B cell (primary cell): Measurements from ENCODE around the gene PCBP1.

Experiments
- EZH2 ChIP-seq: IDR thresholded peaks from 2 replicates; pipeline ENCODE4 v1.6.1; 2012; ENCODE audit warnings: borderline replicate concordance, low read depth, mild to moderate bottlenecking, moderate library complexity, low read length; ENCODE audit not compliant: insufficient read depth, poor library complexity, severe bottlenecking
- TF ChIP-seq, protein P1 (sequence below): fragments of 200-600 bp; IDR thresholded peaks from one replicate; pipeline ENCODE4 v1.8.0; 2022; ENCODE audit warnings: antibody characterized with exemption, mild to moderate bottlenecking

DNA sequence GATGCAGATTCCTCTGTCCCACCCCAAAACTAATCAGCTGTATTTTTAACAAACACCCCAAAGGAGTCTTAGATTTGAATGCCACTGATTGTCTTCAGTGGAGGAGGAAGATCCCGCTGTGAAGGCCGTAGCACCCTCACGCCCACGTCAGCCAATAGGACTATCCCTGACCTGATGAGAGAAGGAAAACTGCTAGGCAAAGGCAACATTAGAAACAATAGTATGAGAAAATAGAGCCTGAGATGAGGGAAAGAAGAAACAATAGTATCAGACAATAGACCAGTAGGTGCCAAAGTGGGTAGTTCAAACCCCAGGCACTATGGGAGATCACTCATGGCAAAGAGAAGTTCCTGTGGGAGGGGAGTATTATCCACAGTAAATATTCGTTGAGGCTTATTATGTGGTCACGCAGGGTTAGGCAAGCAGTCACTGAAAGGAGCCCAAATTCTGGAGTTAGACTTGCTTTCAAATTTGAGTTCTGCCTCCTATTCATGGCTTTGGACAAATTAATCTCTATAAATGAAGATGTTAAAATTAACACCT is 2.8 kb downstream of the PCBP1 start:
- TF ChIP-seq, protein P1, sequence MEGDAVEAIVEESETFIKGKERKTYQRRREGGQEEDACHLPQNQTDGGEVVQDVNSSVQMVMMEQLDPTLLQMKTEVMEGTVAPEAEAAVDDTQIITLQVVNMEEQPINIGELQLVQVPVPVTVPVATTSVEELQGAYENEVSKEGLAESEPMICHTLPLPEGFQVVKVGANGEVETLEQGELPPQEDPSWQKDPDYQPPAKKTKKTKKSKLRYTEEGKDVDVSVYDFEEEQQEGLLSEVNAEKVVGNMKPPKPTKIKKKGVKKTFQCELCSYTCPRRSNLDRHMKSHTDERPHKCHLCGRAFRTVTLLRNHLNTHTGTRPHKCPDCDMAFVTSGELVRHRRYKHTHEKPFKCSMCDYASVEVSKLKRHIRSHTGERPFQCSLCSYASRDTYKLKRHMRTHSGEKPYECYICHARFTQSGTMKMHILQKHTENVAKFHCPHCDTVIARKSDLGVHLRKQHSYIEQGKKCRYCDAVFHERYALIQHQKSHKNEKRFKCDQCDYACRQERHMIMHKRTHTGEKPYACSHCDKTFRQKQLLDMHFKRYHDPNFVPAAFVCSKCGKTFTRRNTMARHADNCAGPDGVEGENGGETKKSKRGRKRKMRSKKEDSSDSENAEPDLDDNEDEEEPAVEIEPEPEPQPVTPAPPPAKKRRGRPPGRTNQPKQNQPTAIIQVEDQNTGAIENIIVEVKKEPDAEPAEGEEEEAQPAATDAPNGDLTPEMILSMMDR = no peak
- TF ChIP-seq EZH2 = no peak
